Measurements from ENCODE around the gene PARD3B.

Gene PARD3B

DNA sequence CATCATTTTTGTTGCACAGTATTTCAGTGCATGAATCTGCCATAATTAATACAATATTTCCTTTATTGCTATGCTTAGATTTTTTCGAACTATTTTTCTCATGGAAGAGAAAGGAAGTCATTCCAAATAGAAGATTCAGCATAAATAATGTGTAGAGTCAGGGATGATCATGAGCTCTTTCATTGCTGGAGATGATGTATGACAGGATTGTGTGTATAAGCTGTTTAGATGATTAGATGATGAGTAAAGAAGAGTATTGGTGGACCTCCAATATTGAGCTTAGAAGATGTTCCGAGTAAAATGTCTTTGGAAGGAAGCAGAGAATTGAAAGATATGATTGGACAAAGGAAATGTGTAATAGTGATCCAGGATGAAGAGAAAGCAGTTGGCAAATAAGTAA lies 364.5 kb downstream of the PARD3B start:
- no peak overlapping the region for H3K4me3 Mint-ChIP-seq
- no peak overlapping the region for H3K27ac Mint-ChIP-seq
- no peaks in the 10 kb centered on the region for H3K36me3 Mint-ChIP-seq (ENCODE audit: low read depth)
- no peaks in the 10 kb centered on the region for H3K4me1 Mint-ChIP-seq
- no peaks in the 10 kb centered on the region for H3K9me3 Mint-ChIP-seq
- H3K27me3 Mint-ChIP-seq (ENCODE audit: low read depth) = no peaks in the 10 kb centered on the region
- TF ChIP-seq, protein P1, sequence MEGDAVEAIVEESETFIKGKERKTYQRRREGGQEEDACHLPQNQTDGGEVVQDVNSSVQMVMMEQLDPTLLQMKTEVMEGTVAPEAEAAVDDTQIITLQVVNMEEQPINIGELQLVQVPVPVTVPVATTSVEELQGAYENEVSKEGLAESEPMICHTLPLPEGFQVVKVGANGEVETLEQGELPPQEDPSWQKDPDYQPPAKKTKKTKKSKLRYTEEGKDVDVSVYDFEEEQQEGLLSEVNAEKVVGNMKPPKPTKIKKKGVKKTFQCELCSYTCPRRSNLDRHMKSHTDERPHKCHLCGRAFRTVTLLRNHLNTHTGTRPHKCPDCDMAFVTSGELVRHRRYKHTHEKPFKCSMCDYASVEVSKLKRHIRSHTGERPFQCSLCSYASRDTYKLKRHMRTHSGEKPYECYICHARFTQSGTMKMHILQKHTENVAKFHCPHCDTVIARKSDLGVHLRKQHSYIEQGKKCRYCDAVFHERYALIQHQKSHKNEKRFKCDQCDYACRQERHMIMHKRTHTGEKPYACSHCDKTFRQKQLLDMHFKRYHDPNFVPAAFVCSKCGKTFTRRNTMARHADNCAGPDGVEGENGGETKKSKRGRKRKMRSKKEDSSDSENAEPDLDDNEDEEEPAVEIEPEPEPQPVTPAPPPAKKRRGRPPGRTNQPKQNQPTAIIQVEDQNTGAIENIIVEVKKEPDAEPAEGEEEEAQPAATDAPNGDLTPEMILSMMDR (IDR thresholded peaks at IDR 0.05; ENCODE audit: unreplicated experiment in 3 of 3) = no peak

DNA sequence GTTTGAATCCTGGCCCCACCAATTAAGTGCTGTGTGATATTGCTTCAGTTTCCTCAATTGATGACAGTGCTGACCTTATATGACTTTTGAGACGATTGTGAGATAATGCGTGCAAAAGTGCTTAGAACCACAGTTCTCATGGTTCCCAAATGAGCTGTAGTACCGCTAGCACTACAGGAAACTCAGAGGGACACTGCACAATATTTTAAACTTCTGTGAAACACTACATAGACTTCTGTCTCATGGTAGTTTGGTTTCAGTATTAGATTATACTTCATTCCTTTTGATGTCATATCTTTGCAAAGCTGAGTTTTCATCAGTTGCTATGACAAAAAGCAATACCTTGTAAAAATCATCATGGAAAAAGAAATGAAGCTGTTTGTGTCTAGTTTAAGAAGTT lies 368.0 kb downstream of the PARD3B start:
- no peaks in the 10 kb centered on the region for H3K9me3 Mint-ChIP-seq
- H3K36me3 Mint-ChIP-seq (ENCODE audit: low read depth) = no peaks in the 10 kb centered on the region
- no peak overlapping the region for H3K27ac Mint-ChIP-seq
- no peaks in the 10 kb centered on the region for H3K27me3 Mint-ChIP-seq (ENCODE audit: low read depth)
- TF ChIP-seq, protein P1 (IDR thresholded peaks at IDR 0.05; ENCODE audit: unreplicated experiment in 3 of 3) = no peak
- H3K4me3 Mint-ChIP-seq = no peak overlapping the region
- H3K4me1 Mint-ChIP-seq = no peaks in the 10 kb centered on the region

DNA sequence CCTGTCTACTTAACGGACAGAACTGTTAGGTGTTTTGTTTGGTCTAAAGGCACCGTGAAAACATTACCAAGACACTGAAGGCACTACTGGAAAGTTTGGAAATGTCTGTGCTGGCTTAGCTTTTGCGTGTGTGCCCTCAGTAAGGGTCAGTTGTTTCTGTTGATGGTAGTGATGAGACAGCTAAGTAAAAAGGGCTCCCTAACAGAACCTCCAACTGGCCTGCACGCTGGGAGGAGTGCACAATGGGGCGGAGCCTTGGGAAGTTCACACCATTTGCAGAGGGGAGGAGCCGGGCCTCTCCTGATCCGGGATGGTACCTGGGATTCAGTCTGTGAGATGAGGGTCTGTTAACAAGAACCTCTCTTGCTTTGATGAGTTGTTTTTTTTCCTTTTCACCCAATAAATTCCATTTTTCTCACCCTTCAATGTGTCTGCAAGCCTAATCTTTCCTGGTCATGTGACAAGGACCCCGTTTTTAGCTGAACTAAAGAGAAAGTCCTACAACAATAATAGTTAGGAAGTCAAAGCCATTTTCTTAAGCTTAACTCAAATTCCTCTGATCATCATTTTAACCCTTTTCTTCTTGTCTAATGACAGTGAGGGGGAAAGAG lies 368.7 kb downstream of the PARD3B start:
- Mint-ChIP-seq H3K4me3 (no peak overlapping the region), H3K9me3 (no peaks in the 10 kb centered on the region), H3K27ac (no peak overlapping the region), H3K4me1 (no peaks in the 10 kb centered on the region), H3K27me3 (ENCODE audit: low read depth) (no peaks in the 10 kb centered on the region), H3K36me3 (ENCODE audit: low read depth) (no peaks in the 10 kb centered on the region)
- TF ChIP-seq, protein P1 (IDR thresholded peaks at IDR 0.05; ENCODE audit: unreplicated experiment in 3 of 3) = no peak

DNA sequence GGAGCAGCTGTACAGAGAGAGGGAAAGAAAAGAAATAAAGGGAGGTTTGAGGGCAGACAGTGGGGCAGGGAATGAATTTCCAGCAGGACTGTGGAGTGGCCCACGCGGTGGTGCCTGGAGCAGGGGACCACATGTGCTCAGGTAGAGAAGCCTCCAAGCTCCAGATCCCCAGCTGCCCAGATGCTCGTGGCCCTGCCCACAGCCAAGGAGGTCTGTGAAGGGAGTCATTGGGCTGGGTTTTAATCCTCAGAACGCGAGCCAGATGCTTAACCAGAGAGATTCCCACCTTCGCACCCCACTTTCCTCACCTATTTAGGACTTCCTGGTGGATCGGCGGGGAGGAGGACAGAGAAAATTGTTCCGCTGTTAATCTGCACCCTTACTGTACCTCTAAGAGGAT lies 369.4 kb downstream of the PARD3B start:
- TF ChIP-seq, protein P1 (IDR thresholded peaks at IDR 0.05; ENCODE audit: unreplicated experiment in 3 of 3) = no peak
- Mint-ChIP-seq H3K4me1 (no peaks in the 10 kb centered on the region), H3K9me3 (no peaks in the 10 kb centered on the region), H3K4me3 (no peak overlapping the region), H3K36me3 (ENCODE audit: low read depth) (no peaks in the 10 kb centered on the region), H3K27me3 (ENCODE audit: low read depth) (no peaks in the 10 kb centered on the region), H3K27ac (no peak overlapping the region)

DNA sequence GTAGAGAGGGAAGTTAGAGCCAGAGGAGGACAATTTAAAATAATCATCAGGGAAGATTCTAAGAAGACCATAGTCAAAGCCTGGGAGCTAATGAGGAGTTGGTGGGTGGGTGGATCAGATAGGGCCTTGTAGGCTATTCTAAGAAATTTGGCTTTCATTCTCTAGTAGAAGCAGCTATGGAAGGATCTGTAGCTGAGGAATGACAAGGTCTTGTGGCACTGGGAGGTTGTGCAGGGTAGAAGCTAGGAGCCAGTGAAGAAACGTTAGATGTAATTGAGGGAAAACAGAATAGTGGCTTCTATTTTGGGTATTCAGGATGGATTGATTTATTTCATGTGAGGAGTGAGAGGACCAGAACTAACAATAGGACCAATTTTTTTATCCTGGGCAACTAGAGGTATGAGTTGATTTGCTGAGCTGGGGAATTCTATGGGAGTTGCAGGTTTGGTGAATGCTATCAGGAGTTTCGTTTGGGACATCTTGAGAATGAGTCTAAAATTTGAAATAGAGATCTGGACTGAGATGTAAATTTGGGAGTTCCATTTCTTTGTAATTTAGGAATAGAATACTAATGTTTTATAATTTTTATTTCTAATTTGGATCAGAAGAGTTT lies 371.9 kb downstream of the PARD3B start:
- no peaks in the 10 kb centered on the region for H3K27me3 Mint-ChIP-seq (ENCODE audit: low read depth)
- H3K4me3 Mint-ChIP-seq = no peak overlapping the region
- H3K9me3 Mint-ChIP-seq = no peaks in the 10 kb centered on the region
- no peaks in the 10 kb centered on the region for H3K36me3 Mint-ChIP-seq (ENCODE audit: low read depth)
- no peaks in the 10 kb centered on the region for H3K4me1 Mint-ChIP-seq
- TF ChIP-seq, protein P1 (IDR thresholded peaks at IDR 0.05; ENCODE audit: unreplicated experiment in 3 of 3) = no peak
- H3K27ac Mint-ChIP-seq = no peak overlapping the region

DNA sequence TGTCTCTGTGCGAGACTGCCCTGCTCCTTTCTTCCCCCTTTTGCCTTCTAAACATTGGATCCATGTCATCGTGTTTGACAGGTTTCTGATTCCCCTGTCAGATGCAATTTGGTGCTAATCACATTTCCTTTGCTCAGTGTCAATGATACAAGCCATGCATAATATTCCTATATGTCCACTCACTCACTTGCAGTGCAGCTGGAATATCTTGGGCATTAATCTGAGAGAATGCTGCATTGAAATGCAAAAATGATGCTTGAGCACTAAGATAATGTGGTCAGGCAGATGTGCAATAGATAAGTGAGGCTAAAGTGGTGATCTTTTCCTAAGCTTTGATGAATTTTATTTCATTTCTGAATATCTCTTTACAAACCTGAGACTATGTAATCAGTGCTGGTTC lies 375.5 kb downstream of the PARD3B start:
- Mint-ChIP-seq H3K27ac (no peak overlapping the region), H3K9me3 (no peaks in the 10 kb centered on the region), H3K36me3 (ENCODE audit: low read depth) (no peaks in the 10 kb centered on the region), H3K4me1 (no peaks in the 10 kb centered on the region), H3K4me3 (no peak overlapping the region), H3K27me3 (ENCODE audit: low read depth) (no peaks in the 10 kb centered on the region)
- TF ChIP-seq, protein P1 (IDR thresholded peaks at IDR 0.05; ENCODE audit: unreplicated experiment in 3 of 3) = no peak

Measured in nephron (organoid).